Middle frontal gyrus (tissue), 1 donor: Measurements from ENCODE around the gene VEGFC.

ENCODE experiments used
- DNase-seq: peaks from one replicate; pipeline ENCODE4 v3.0.0-alpha.2; 2015; ENCODE audit warnings: low spot score; ENCODE audit errors: extremely low spot score

VEGFC gene

GRCh38 chr4:176762661-176763308 lies 29.9 kb downstream of the VEGFC start:
- DNase-seq, result no peak

GRCh38 chr4:176761872-176762271 lies 30.9 kb downstream of the VEGFC start:
- no peak for DNase-seq

- DNase-seq, result no peak
These were observed 32.3 kb downstream of the VEGFC start for GRCh38 chr4:176760471-176760870.

- no peak for DNase-seq
These were observed 34.0 kb downstream of the VEGFC start for GRCh38 chr4:176758731-176759130.

- no peak for DNase-seq
These were observed 34.4 kb downstream of the VEGFC start for GRCh38 chr4:176758323-176758722.

GRCh38 chr4:176755613-176756012 lies 37.1 kb downstream of the VEGFC start:
- no peak for DNase-seq

GRCh38 chr4:176755001-176755400 lies 37.7 kb downstream of the VEGFC start:
- DNase-seq, result no peak

- no peak for DNase-seq
These were observed 39.7 kb downstream of the VEGFC start for GRCh38 chr4:176753049-176753448.

- DNase-seq, result no peak
These were observed 40.5 kb downstream of the VEGFC start for GRCh38 chr4:176752191-176752749.

GRCh38 chr4:176751061-176751460 lies 41.7 kb downstream of the VEGFC start:
- no peak for DNase-seq

GRCh38 chr4:176746846-176747245 lies 45.9 kb downstream of the VEGFC start:
- no peak for DNase-seq

GRCh38 chr4:176745902-176746301 lies 46.8 kb downstream of the VEGFC start:
- DNase-seq, result no peak

- DNase-seq, result no peak
These were observed 48.6 kb downstream of the VEGFC start for GRCh38 chr4:176744091-176744490.

- no peak for DNase-seq
These were observed 50.5 kb downstream of the VEGFC start for GRCh38 chr4:176742211-176742610.

GRCh38 chr4:176741253-176741652 lies 51.5 kb downstream of the VEGFC start:
- no peak for DNase-seq

- no peak for DNase-seq
These were observed 57.4 kb downstream of the VEGFC start for GRCh38 chr4:176735300-176735699.

- no peak for DNase-seq
These were observed 58.3 kb downstream of the VEGFC start for GRCh38 chr4:176734461-176734860.

GRCh38 chr4:176729489-176729888 lies 63.2 kb downstream of the VEGFC start:
- no peak for DNase-seq

GRCh38 chr4:176726803-176727202 lies 65.9 kb downstream of the VEGFC start:
- DNase-seq, result no peak

GRCh38 chr4:176721459-176721858 lies 71.3 kb downstream of the VEGFC start:
- no peak for DNase-seq

GRCh38 chr4:176718881-176719280 lies 73.8 kb downstream of the VEGFC start:
- DNase-seq, result no peak

- DNase-seq, result no peak
These were observed 75.5 kb downstream of the VEGFC start for GRCh38 chr4:176717237-176717636.

- no peak for DNase-seq
These were observed 83.3 kb downstream of the VEGFC start for GRCh38 chr4:176709417-176709816.
